ENCODE measurements around the gene PRKAR2B.

The PRKAR2B gene

DNA sequence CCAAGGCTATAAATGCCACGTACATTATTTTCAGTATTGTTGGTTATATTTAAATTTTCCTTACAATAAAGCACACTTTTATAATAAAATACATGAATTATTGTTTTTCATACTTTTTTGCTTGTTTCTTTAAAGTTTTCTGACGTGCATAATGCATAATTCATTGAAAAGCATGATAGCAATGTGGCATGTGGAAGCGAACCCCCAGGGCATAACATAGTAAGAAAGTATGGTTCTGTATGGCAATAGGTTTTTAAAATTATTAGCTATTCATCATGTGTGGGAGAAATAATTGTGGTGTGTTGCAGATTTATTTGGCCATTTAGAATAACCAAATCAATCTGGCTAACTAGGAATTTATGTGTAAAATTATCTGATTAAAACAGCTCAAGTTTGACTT, 116.9 kb downstream of the PRKAR2B start:
- TF ChIP-seq CTCF (IDR thresholded peaks at IDR 0.05; ENCODE audit: low read depth, low read length, missing control alignments): no peak
- in situ Hi-C loops (cut with HindIII; ENCODE audit: low pct_ligation_motif_present, low sequenced_read_pairs): no loop called here
- no peak for DNase-seq
- no peaks in the 10 kb centered on the region for H3K27me3 ChIP-seq (replicated peaks)
- no peaks in the 10 kb centered on the region for H3K36me3 ChIP-seq (replicated peaks)
- no peak overlapping the region for H3K27ac ChIP-seq
- H3K4me3 ChIP-seq (ENCODE audit: low read depth, low read length): no peak overlapping the region

DNA sequence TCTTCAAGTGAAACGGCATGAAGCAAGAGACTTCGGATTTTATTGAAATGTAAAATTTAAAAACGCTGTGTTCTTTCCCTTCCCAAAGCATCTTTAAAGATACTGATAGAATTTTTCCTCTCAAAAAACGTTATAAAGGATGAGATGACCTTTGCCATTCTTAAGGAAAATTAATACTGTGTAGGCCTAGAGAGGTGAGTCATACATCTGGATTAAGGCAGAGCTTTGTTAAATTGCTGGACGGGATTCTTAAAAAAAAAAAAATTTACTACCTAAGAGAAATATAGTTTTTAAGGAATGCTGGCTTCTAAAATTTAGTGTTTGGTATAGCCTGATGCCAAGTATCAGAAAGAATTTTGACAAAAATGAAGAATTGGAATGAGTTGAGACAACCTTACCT, 118.0 kb downstream of the PRKAR2B start:
- Histone ChIP-seq H3K27ac (no peak overlapping the region), H3K36me3 (replicated peaks) (no peaks in the 10 kb centered on the region), H3K4me3 (ENCODE audit: low read depth, low read length) (no peak overlapping the region), H3K27me3 (replicated peaks) (no peaks in the 10 kb centered on the region)
- in situ Hi-C loops (cut with HindIII; ENCODE audit: low pct_ligation_motif_present, low sequenced_read_pairs): no loop called here
- no peak for TF ChIP-seq CTCF (IDR thresholded peaks at IDR 0.05; ENCODE audit: low read depth, low read length, missing control alignments)
- no peak for DNase-seq

GRCh38 chr7:107164092-107164491, 119.6 kb downstream of the PRKAR2B start:
- no peak for DNase-seq
- in situ Hi-C loops (cut with HindIII; ENCODE audit: low pct_ligation_motif_present, low sequenced_read_pairs): no loop called here

DNA sequence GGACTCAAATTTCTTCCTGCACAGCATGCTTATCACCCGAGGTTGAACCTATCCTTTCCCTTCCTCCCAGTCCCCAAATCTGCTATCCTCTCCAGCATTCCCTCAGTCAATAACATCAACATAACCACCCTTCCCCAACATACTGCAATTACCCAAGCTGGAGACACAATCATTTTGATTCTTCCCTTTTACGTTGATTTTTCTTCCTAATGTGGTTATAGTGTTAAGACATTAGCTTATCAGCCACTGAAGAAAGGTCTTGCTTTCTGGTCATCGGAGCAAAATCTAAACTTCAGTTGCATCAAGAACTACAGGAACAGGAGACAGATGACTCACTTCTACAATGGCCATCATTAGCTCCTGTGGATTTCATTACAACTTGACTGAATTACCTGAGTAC, 120.8 kb downstream of the PRKAR2B start:
- DNase-seq: no peak
- Histone ChIP-seq H3K27me3 (replicated peaks) (no peaks in the 10 kb centered on the region), H3K36me3 (replicated peaks) (no peaks in the 10 kb centered on the region), H3K27ac (no peak overlapping the region), H3K4me3 (ENCODE audit: low read depth, low read length) (no peak overlapping the region)
- no peak for TF ChIP-seq CTCF (IDR thresholded peaks at IDR 0.05; ENCODE audit: low read depth, low read length, missing control alignments)
- in situ Hi-C loops (cut with HindIII; ENCODE audit: low pct_ligation_motif_present, low sequenced_read_pairs): no loop called here

More at GRCh38 chr7:107164092-107164491, 119.6 kb downstream of the PRKAR2B start:
- no peak for TF ChIP-seq CTCF (IDR thresholded peaks at IDR 0.05; ENCODE audit: low read depth, low read length, missing control alignments)
- peak overlapping the region; percentile 27 for H3K27ac ChIP-seq
- no peaks in the 10 kb centered on the region for H3K27me3 ChIP-seq (replicated peaks)
- no peak overlapping the region for H3K4me3 ChIP-seq (ENCODE audit: low read depth, low read length)
- H3K36me3 ChIP-seq (replicated peaks): no peaks in the 10 kb centered on the region

GRCh38 chr7:107166736-107167426, 122.4 kb downstream of the PRKAR2B start:
- Histone ChIP-seq H3K27me3 (replicated peaks) (no peaks in the 10 kb centered on the region), H3K36me3 (replicated peaks) (no peaks in the 10 kb centered on the region), H3K4me3 (ENCODE audit: low read depth, low read length) (peak overlapping the region; percentile 66), H3K27ac (peak overlapping the region; percentile 99)
- in situ Hi-C loops (cut with HindIII; ENCODE audit: low pct_ligation_motif_present, low sequenced_read_pairs): no loop called here
- no peak for TF ChIP-seq CTCF (IDR thresholded peaks at IDR 0.05; ENCODE audit: low read depth, low read length, missing control alignments)
- DNase-seq: no peak
